H1 (cell line): ENCODE measurements around the gene PELO. TPM values are rescaled to one million over a fixed set of nuclear protein-coding genes. Genes with fewer than 3 reads are reported as not detected.

Experiments
- CTCF ChIA-PET: fragments of 300-600 bp; sonication (Branson Sonifier 250); formaldehyde crosslinking; loops from one replicate; lab custom pipeline; 2021; ENCODE audit not compliant: partially characterized antibody; lab: Charles Lee
- POLR2A ChIA-PET: fragments of 300-600 bp; sonication (Branson Sonifier 250); formaldehyde crosslinking; loops from one replicate; lab custom pipeline; 2021; ENCODE audit warnings: inconsistent platforms; ENCODE audit not compliant: partially characterized antibody; lab: Charles Lee
- DNase-seq, 2 experiments: peaks; one replicate each; pipeline versions ENCODE4 v3.0.0 to v3.0.0-alpha.2; 2010 to 2022; ENCODE audit warnings: low spot score in 2 of 2, low read depth in 1 of 2, mixed read lengths in 1 of 2
- FAIRE-seq: peaks from 2 replicates; lab custom pipeline; 2011; peaks lifted over from hg19 to GRCh38; lab: Jason Lieb, UNC
- H2AFZ ChIP-seq: 2 replicates; pipeline ENCODE4 v1.8.1; 2012; ENCODE audit warnings: low read length, inconsistent platforms
- H2AK5ac ChIP-seq: 2 replicates; pipeline ENCODE4 v1.6.1; 2013; ENCODE audit warnings: low read depth, low read length
- H2BK120ac ChIP-seq: replicated peaks from 2 replicates; pipeline ENCODE3; 2013; ENCODE audit warnings: low read depth, low read length, inconsistent platforms
- H2BK12ac ChIP-seq: 2 replicates; pipeline ENCODE4 v1.6.1; 2013; ENCODE audit warnings: low read depth, low read length
- H2BK15ac ChIP-seq: 2 replicates; pipeline ENCODE4 v1.6.1; 2013; ENCODE audit warnings: low read length
- H2BK20ac ChIP-seq: 2 replicates; pipeline ENCODE4 v1.6.1; 2013; ENCODE audit warnings: low read length
- H2BK5ac ChIP-seq: 2 replicates; pipeline ENCODE4 v1.6.1; 2013; ENCODE audit warnings: low read depth, low read length
- H3K14ac ChIP-seq: 2 replicates; pipeline ENCODE4 v1.6.1; 2013; ENCODE audit warnings: inconsistent platforms; ENCODE audit not compliant: insufficient read length
- H3K18ac ChIP-seq: 2 replicates; pipeline ENCODE4 v1.6.1; 2013; ENCODE audit warnings: low read length; ENCODE audit errors: extremely low read depth
- H3K23ac ChIP-seq: 2 replicates; pipeline ENCODE4 v1.6.1; 2013; ENCODE audit warnings: inconsistent platforms; ENCODE audit not compliant: insufficient read length
- H3K23me2 ChIP-seq: 2 replicates; pipeline ENCODE4 v1.6.1; 2013; ENCODE audit warnings: low read depth, low read length
- H3K27ac ChIP-seq: 2 replicates; pipeline ENCODE4 v1.6.1; 2011; ENCODE audit warnings: low read depth, low read length, inconsistent platforms
- H3K27me3 ChIP-seq, 4 experiments: replicated peaks in 1 of 4; 1 replicate in 1 of 4; 2 replicates in 3 of 4; pipeline versions ENCODE4 v1.6.1 to v1.8.1; 2011 to 2013; ENCODE audit warnings: low read length in 3 of 4, mild to moderate bottlenecking in 3 of 4, inconsistent platforms in 2 of 4, mixed read lengths in 2 of 4, moderate library complexity in 1 of 4; ENCODE audit not compliant: control insufficient read depth in 3 of 4, insufficient read depth in 3 of 4; ENCODE audit errors: extremely low read depth in 1 of 4
- H3K36me3 ChIP-seq, 4 experiments: 2 replicates each; pipeline versions ENCODE4 v1.6.1 to v1.8.1; 2011 to 2013; ENCODE audit warnings: mild to moderate bottlenecking in 4 of 4, low read length in 3 of 4, moderate library complexity in 2 of 4, control low read depth in 1 of 4, inconsistent platforms in 1 of 4; ENCODE audit not compliant: insufficient read depth in 4 of 4, control insufficient read depth in 2 of 4
- H3K4ac ChIP-seq: replicated peaks from 2 replicates; pipeline ENCODE3; 2013; ENCODE audit warnings: low read length, low read depth, mixed read lengths, inconsistent platforms; ENCODE audit not compliant: insufficient read length
- H3K4me1 ChIP-seq, 4 experiments: replicated peaks in 1 of 4; 1 replicate in 1 of 4; 2 replicates in 3 of 4; pipeline versions ENCODE4 v1.6.1 to v1.8.1; 2011 to 2013; ENCODE audit warnings: low read length in 3 of 4, inconsistent platforms in 2 of 4, mixed read lengths in 1 of 4; ENCODE audit not compliant: insufficient read depth in 4 of 4, control insufficient read depth in 3 of 4
- H3K4me2 ChIP-seq, 2 experiments: 2 replicates each; pipeline versions ENCODE4 v1.6.1 to v1.8.1; 2011 to 2013; ENCODE audit warnings: low read depth in 2 of 2, low read length in 2 of 2, control low read depth in 1 of 2, inconsistent platforms in 1 of 2, mild to moderate bottlenecking in 1 of 2; ENCODE audit not compliant: insufficient read depth in 1 of 2
- H3K4me3 ChIP-seq, 4 experiments: fragments of 200-600, 300-600 bp in 1 of 4; sonication (generic), shearing (Covaris generic), sonication (Bioruptor Twin) in 1 of 4; 2 replicates each; pipeline versions ENCODE4 v1.5.1 to v1.8.1; 2011 to 2016; ENCODE audit warnings: low read length in 4 of 4, low read depth in 3 of 4, control low read depth in 2 of 4, inconsistent platforms in 2 of 4, mild to moderate bottlenecking in 2 of 4, mixed read lengths in 1 of 4, moderate library complexity in 1 of 4; ENCODE audit not compliant: insufficient read depth in 2 of 4; ENCODE audit errors: extremely low read depth in 1 of 4
- H3K56ac ChIP-seq: replicated peaks from 2 replicates; pipeline ENCODE3; 2013; ENCODE audit warnings: low read depth, mild to moderate bottlenecking, mixed read lengths, low read length, inconsistent platforms; ENCODE audit not compliant: insufficient read length
- H3K79me1 ChIP-seq: 2 replicates; pipeline ENCODE4 v1.6.1; 2013; ENCODE audit warnings: low read depth, low read length, control low read depth
- H3K79me2 ChIP-seq, 2 experiments: 2 replicates each; pipeline versions ENCODE4 v1.6.1 to v1.8.1; 2012 to 2013; ENCODE audit warnings: low read length in 2 of 2, mild to moderate bottlenecking in 2 of 2, inconsistent platforms in 1 of 2; ENCODE audit not compliant: insufficient read depth in 2 of 2, control insufficient read depth in 1 of 2
- H3K9ac ChIP-seq, 4 experiments: replicated peaks in 1 of 4; 1 replicate in 1 of 4; 2 replicates in 3 of 4; pipeline versions ENCODE4 v1.6.1 to v1.8.1; 2011 to 2013; ENCODE audit warnings: low read depth in 3 of 4, low read length in 3 of 4, control low read depth in 2 of 4, mild to moderate bottlenecking in 2 of 4, moderate library complexity in 2 of 4, inconsistent platforms in 1 of 4; ENCODE audit errors: extremely low read depth in 1 of 4
- H3K9me3 ChIP-seq, 2 experiments: 2 replicates each; pipeline versions ENCODE4 v1.6.1 to v1.8.1; 2012 to 2013; ENCODE audit warnings: mild to moderate bottlenecking in 2 of 2, moderate library complexity in 2 of 2, control low read depth in 1 of 2, inconsistent platforms in 1 of 2, low read depth in 1 of 2, low read length in 1 of 2, mixed read lengths in 1 of 2; ENCODE audit not compliant: insufficient read depth in 2 of 2
- H4K20me1 ChIP-seq, 2 experiments: replicated peaks in 1 of 2; 2 replicates each; pipeline versions ENCODE3 to v1.8.1; 2011 to 2013; ENCODE audit warnings: inconsistent platforms in 2 of 2, low read length in 2 of 2, mild to moderate bottlenecking in 1 of 2; ENCODE audit not compliant: insufficient read depth in 2 of 2, control insufficient read depth in 1 of 2
- H4K5ac ChIP-seq: 2 replicates; pipeline ENCODE4 v1.6.1; 2013; ENCODE audit warnings: low read length, low read depth, mixed read lengths, inconsistent platforms; ENCODE audit not compliant: insufficient read length
- H4K8ac ChIP-seq: 2 replicates; pipeline ENCODE4 v1.8.0; 2013; ENCODE audit warnings: mild to moderate bottlenecking, moderate library complexity, low read length, inconsistent platforms; ENCODE audit not compliant: insufficient read depth; ENCODE audit errors: extremely low read depth
- H4K91ac ChIP-seq: replicated peaks from 2 replicates; pipeline ENCODE3; 2013; ENCODE audit warnings: low read length, mixed read lengths, inconsistent platforms; ENCODE audit not compliant: insufficient read length
- BACH1 ChIP-seq: IDR thresholded peaks from 2 replicates; pipeline ENCODE4 v1.6.1; 2012; ENCODE audit warnings: low read length, improper control_type of control experiment
- CHD1 ChIP-seq: IDR thresholded peaks from 2 replicates; pipeline ENCODE4 v1.6.1; 2012; ENCODE audit warnings: low read depth, low read length, improper control_type of control experiment
- CREB1 ChIP-seq: IDR thresholded peaks from 2 replicates; pipeline ENCODE4 v1.6.1; 2012; ENCODE audit warnings: inconsistent platforms
- FOSL1 ChIP-seq: IDR thresholded peaks from 2 replicates; pipeline ENCODE4 v1.6.1; 2011; ENCODE audit warnings: mild to moderate bottlenecking, low read depth, low read length, moderate library complexity; ENCODE audit not compliant: insufficient read depth
- GABPA ChIP-seq: IDR thresholded peaks from 2 replicates; pipeline ENCODE4 v1.6.1; 2011; ENCODE audit warnings: mild to moderate bottlenecking, low read length, moderate library complexity, borderline replicate concordance; ENCODE audit not compliant: insufficient read depth
- JUN ChIP-seq: IDR thresholded peaks from 2 replicates; pipeline ENCODE4 v1.6.1; 2011; ENCODE audit warnings: low read depth, mild to moderate bottlenecking, improper control_type of control experiment, low read length
- POLR2AphosphoS5 ChIP-seq: IDR thresholded peaks from 2 replicates; pipeline ENCODE4 v1.6.1; 2011; ENCODE audit warnings: low read depth, low read length
- POU5F1 ChIP-seq: IDR thresholded peaks from 2 replicates; pipeline ENCODE4 v1.6.1; 2011; ENCODE audit warnings: low read depth, mild to moderate bottlenecking, low read length, moderate library complexity
- RXRA ChIP-seq: IDR thresholded peaks from 2 replicates; pipeline ENCODE4 v1.6.1; 2011; ENCODE audit warnings: low read depth, mild to moderate bottlenecking, low read length, moderate library complexity; ENCODE audit not compliant: insufficient read depth
- TAF1 ChIP-seq: IDR thresholded peaks from 2 replicates; pipeline ENCODE4 v1.6.1; 2011; ENCODE audit warnings: mild to moderate bottlenecking, low read depth, low read length
- WGBS, 2 experiments: shearing (Covaris generic) in 1 of 2; methylation state at CpG; one replicate each; pipeline versions ENCODE4 v1.1.6 to v1.1.7; 2013 to 2015; ENCODE audit warnings: low lambda C conversion rate in 2 of 2, mixed read lengths in 2 of 2, inconsistent platforms in 1 of 2, low coverage in 1 of 2, missing lambda C conversion rate in 1 of 2; ENCODE audit not compliant: insufficient replicate concordance in 2 of 2, insufficient coverage in 1 of 2, insufficient read length in 1 of 2; ENCODE audit errors: extremely low coverage in 1 of 2, missing lambda C conversion rate in 1 of 2; 5-methylcytosine and 5-hydroxymethylcytosine counted together
- polyA plus RNA-seq, 7 experiments: library from polyadenylated mRNA; depleted of rRNA in 3 of 7; stranded (reverse) in 5 of 7; unstranded in 2 of 7; fragments of >200 nt in 5 of 7; fragments of 200-250 nt in 2 of 7; gene quantifications; 1 replicate in 5 of 7; 2 replicates in 1 of 7; 4 replicates in 1 of 7; pipeline versions ENCODE4 v1.2.1 to v1.2.3, GENCODE V29; 2011 to 2013; ENCODE audit warnings: missing spikeins in 2 of 7, mixed read lengths in 2 of 7
- total RNA-seq: library from RNA; stranded (reverse); fragmentation: NEBNext Ultra II Directional; extraction: Animal tissue kit (Norgen Biotek cat#: 25700); gene quantifications from 2 replicates; pipeline ENCODE4 v1.2.1, GENCODE V29; 2021
- TF ChIP-seq, protein P1 (sequence below): IDR thresholded peaks from 2 replicates; pipeline ENCODE4 v1.6.1; 2011; ENCODE audit warnings: low read depth, mild to moderate bottlenecking, low read length; ENCODE audit not compliant: insufficient read depth

PELO gene
- total and polyA plus RNA-seq, 2 of the 8 experiments (the other 6 are each of a cell fraction or from before 2014, with no cell fraction given), result 10.8 to 18.5 TPM

DNA sequence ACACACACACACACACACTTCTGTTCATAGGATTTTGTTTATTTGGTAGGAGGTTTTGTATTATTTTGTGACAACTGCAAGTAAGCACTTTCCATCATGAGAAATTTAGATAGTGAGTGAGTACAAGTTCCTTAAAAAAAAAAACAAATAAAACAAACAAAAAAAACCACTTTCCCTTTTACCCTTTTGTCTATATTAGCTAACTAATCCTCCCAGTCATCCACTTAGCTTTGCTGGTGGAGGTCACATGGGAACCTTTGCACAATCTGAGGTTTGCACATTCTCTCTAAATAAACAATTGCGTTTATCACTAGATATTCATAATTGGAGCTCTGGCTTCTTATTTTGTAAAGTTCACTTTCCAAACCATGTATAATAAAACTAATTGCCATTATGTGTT, 6.8 kb downstream of the PELO start:
- ChIA-PET CTCF (no interaction called here), POLR2A (no interaction called here)
- H2BK5ac ChIP-seq, result no peak overlapping the region
- H3K27ac ChIP-seq, result no peak overlapping the region
- H3K79me1 ChIP-seq, result no peaks in the 10 kb centered on the region
- H3K9ac ChIP-seq, result no peak overlapping the region
- peaks cover 0 to 8% (median 5%) of the 10 kb centered on the region in 4 experiments; a peak in 2 of 7 replicates for H3K4me1 ChIP-seq
- no peaks in the 10 kb centered on the region for H4K20me1 ChIP-seq
- no peaks in the 10 kb centered on the region for H3K27me3 ChIP-seq
- H4K8ac ChIP-seq, result no peak overlapping the region
- H3K23me2 ChIP-seq, result peaks cover 6% of the 10 kb centered on the region
- H3K4ac ChIP-seq, result no peak overlapping the region
- H3K4me2 ChIP-seq, result no peak overlapping the region
- no peak overlapping the region for H3K18ac ChIP-seq
- H2BK15ac ChIP-seq, result no peak overlapping the region
- H3K36me3 ChIP-seq, result no peaks in the 10 kb centered on the region
- FAIRE-seq (no peak), DNase-seq (no peak)
- no peak overlapping the region for H2BK20ac ChIP-seq
- no peak overlapping the region for H2BK12ac ChIP-seq
- no peak overlapping the region for H4K5ac ChIP-seq
- no peak overlapping the region for H4K91ac ChIP-seq
- TF ChIP-seq POU5F1 (no peak), POLR2AphosphoS5 (no peak), RXRA (no peak), CHD1 (no peak), BACH1 (no peak), TAF1 (no peak), CREB1 (no peak), FOSL1 (no peak), GABPA (no peak), JUN (no peak)
- TF ChIP-seq, protein P1, sequence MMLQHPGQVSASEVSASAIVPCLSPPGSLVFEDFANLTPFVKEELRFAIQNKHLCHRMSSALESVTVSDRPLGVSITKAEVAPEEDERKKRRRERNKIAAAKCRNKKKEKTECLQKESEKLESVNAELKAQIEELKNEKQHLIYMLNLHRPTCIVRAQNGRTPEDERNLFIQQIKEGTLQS, result no peak
- no peak overlapping the region for H3K56ac ChIP-seq
- H3K79me2 ChIP-seq, result 0 out of 4 replicates have a peak, but pooled peaks cover 0 to 13% of the 10 kb centered on the region in 2 experiments
- no peak overlapping the region for H2AFZ ChIP-seq
- H3K23ac ChIP-seq, result no peak overlapping the region
- no peak overlapping the region for H3K14ac ChIP-seq
- 90% methylated on average over 1 of the region's 1 CpG; no CpG with 5 or more reads in 1 of the 2 experiments for WGBS, 2 experiments
- no peak overlapping the region for H2AK5ac ChIP-seq
- H2BK120ac ChIP-seq, result no peak overlapping the region
- no peak overlapping the region for H3K4me3 ChIP-seq
- H3K9me3 ChIP-seq, result no peaks in the 10 kb centered on the region
